GM18520 (cell line): ENCODE measurements around the gene RPL13A.
"Not testable (repeated sequence)": the region's sequence is repeated elsewhere in the genome, so short reads cannot be mapped to it uniquely, and the experiment has no call there.

Experiments
- ATAC-seq: cut with Tn5 transposase; IDR thresholded peaks from one replicate; pipeline ENCODE4 v1.9.1; 2021; ENCODE audit not compliant: unreplicated experiment

RPL13A gene

DNA sequence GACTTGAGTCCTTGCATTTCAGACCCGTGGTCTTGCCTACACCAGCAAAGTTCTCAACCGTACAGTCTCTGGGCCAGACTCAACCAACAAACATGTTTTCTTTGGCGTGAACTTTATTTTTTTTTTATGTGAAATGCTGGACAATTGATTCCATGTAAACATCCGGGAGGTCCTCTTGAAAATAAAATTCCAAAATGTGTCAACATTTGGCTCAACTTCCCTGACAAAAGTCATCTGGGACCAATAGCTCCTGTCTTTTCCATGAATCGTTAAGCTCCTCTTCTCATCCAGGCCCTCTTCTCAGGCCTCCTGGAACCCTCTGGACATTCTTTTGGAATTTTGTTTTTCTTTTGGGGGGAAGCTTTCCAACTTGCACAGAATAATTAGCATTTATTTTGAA lies 31.6 kb upstream of the RPL13A start:
- ATAC-seq: no peak

DNA sequence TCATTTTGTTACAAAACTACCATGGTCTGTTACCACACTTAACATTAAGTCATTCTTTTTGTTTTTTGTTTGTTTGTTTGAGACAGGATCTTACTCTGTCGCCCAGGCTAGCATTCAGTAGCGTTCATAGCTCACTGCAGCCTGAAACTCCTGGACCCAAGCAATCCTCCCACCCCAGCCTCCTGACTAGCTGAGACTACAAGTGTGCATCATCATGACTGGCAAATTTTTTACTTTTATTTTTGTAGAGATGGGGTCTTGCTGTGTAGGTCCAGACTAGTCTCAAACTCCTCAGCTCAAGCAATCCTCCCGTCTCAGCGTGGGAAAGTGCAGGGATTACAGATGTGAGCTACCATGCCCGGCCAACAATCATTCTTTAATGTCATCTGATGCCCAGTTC lies 31.1 kb upstream of the RPL13A start:
- no peak for ATAC-seq

DNA sequence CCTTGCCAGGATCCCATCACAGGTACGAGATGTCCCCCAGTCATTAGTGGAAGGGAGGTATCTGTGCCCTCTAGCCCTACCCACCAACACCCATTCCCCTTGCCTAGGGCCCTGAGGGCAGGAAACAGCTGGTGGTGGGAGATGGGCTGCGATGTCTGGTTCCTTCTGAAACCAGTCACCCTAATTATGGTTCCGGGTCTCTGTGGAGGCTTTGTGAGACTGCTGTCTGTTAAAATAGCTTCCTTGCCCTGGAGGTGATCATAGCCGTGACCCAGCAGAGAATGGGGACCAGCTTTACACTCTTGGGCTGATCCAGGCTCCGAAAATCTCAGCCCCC lies 28.9 kb upstream of the RPL13A start:
- ATAC-seq: no peak

DNA sequence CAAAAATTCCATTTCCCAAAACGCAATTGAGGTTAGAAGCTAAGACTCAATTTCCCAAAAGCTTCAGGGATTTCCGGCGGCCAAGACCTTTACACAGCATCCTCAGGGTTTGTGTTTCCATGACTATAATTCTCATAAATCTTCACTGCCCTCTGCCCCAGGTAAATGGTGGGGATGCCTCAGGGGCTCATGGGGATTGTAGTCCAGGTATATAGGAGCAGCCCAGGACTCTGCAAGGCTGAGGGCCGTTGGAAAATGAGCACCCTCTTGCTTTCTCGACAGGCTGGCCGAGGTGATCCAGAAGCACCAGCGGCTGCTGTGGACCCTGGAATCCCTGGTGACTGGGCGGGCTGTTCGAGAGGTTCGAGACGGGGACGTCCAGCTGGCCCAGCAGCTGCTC lies 28.0 kb upstream of the RPL13A start:
- no peak for ATAC-seq

DNA sequence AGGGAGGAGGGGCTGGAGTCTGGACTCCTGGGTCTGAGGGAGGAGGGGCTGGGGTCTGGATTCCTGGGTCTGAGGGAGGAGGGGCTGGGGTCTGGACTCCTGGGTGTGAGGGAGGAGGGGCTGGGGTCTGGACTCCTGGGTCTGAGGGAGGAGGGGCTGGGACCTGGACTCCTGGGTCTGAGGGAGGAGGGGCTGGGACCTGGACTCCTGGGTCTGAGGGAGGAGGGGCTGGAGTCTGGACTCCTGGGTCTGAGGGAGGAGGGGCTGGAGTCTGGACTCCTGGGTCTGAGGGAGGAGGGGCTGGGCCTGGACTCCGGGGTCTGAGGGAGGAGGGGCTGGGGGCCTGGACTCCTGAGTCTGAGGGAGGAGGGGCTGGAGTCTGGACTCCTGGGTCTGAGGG lies 26.3 kb upstream of the RPL13A start:
- not testable (repeated sequence) for ATAC-seq

DNA sequence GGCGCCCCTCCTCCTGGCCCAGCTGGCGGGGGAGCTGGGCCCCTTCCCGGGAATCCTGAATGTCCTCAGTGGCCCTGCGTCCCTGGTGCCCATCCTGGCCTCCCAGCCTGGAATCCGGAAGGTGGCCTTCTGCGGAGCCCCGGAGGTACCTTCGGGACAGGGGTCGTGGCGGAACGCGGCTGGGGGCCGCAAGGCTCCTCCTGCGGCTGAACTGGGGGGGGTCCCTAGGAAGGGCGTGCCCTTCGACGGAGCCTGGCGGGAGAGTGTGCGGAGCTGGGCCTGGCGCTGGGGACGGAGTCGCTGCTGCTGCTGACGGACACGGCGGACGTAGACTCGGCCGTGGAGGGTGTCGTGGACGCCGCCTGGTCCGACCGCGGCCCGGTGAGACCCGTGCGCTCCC lies 25.8 kb upstream of the RPL13A start:
- no peak for ATAC-seq

DNA sequence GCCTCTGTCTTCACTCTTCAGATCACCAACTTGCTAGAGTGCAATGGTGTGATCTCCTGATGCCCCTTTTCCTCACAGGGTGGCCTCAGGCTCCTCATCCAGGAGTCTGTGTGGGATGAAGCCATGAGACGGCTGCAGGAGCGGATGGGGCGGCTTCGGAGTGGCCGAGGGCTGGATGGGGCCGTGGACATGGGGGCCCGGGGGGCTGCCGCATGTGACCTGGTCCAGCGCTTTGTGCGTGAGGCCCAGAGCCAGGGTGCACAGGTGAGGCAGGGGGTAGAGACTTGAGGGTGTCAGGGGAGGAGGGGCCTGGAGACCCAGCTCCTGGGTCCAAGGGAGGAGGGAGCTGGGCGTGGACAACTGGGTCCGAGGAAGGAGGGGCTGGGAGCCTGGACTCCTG lies 24.9 kb upstream of the RPL13A start:
- ATAC-seq: no peak

DNA sequence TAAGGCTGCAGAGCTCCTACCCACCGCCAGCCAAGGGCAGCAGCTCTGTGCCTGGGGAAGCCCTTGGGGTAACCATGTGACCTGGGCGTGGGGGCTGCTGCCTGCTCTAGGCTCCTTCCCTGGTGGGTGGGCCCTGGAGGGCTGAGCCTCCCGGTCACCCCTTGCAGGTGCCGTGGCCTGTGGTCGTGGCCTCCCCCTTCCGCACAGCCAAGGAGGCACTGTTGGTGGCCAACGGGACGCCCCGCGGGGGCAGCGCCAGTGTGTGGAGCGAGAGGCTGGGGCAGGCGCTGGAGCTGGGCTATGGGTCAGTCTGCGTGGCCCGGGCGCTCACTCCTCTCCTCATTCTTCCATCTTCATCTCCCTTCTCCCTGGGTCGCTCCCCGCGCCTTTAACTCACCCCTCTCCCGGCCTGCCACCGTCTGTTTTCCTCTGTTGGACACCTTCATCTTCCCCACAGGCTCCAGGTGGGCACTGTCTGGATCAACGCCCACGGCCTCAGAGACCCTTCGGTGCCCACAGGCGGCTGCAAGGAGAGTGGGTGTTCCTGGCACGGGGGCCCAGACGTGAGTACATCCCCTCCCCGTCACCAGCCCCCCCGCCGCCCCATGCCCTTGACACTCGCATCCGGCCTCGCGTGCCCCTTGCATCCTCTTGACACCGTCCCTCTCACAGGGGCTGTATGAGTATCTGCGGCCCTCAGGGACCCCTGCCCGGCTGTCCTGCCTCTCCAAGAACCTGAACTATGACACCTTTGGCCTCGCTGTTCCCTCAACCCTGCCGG lies 23.3 kb upstream of the RPL13A start:
- ATAC-seq: no peak

DNA sequence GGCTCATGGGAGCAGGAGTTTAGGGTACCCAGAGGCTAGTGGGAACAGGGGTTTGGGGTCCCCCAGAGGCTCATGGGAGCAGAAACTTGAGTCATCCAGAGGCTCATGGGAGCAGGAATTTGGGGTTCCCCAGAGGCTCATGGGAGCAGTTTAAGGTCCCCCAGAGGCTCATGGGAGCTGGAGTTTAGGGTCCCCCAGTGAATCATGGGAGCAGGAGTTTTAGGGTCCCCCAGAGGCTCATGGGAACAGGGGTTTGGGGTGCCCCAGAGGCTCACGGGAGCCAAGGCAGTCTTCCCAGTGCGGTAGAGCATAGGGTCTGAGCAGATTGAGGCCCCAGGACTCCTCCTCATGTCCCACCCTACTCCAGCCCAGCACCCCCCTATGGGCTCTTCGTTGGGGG lies 22.0 kb upstream of the RPL13A start:
- ATAC-seq: no peak

DNA sequence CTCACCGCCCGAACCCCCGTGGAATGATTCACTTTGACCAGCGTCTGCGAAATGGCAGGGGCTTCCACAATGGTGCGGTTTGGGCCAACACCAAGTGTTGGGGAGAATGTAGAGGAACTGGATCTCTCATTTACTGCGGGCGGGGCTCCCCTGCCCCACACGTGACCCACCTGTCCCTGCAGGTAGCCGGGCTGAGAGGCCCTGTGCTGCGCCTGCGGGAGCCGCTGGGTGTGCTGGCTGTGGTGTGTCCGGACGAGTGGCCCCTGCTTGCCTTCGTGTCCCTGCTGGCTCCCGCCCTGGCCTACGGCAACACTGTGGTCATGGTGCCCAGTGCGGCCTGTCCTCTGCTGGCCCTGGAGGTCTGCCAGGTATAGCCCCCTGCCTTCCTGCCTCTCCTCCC lies 19.2 kb upstream of the RPL13A start:
- ATAC-seq: no peak

DNA sequence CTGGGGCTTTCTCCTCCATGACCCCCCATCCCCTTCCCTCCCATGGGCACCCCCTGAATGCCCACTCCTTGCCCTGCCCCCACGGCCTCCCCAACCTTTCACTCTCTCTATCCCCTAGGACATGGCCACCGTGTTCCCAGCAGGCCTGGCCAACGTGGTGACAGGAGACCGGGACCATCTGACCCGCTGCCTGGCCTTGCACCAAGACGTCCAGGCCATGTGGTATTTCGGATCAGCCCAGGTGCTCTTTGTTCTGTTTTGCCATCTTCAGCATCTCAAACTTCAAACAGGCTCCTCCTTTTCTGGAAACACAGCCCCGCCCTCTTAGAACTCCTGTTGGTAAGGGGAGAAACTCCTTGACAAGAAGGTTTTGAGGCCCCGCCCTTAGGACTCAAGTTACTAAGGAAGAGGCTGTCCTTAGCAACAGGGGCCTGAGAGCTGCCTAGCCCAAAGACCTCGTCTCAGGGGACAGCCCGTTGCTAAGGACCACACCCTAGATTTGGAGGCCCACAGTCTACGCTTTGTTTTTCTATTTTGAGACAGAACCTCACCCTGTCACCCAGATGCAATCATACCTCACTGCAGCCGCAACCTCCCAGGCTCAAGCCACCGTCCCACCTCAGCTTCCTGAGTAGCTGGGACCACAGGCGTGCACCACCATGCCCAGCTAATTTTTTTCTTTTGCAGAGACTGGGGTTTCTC lies 18.5 kb upstream of the RPL13A start:
- peak; percentile 46 for ATAC-seq

DNA sequence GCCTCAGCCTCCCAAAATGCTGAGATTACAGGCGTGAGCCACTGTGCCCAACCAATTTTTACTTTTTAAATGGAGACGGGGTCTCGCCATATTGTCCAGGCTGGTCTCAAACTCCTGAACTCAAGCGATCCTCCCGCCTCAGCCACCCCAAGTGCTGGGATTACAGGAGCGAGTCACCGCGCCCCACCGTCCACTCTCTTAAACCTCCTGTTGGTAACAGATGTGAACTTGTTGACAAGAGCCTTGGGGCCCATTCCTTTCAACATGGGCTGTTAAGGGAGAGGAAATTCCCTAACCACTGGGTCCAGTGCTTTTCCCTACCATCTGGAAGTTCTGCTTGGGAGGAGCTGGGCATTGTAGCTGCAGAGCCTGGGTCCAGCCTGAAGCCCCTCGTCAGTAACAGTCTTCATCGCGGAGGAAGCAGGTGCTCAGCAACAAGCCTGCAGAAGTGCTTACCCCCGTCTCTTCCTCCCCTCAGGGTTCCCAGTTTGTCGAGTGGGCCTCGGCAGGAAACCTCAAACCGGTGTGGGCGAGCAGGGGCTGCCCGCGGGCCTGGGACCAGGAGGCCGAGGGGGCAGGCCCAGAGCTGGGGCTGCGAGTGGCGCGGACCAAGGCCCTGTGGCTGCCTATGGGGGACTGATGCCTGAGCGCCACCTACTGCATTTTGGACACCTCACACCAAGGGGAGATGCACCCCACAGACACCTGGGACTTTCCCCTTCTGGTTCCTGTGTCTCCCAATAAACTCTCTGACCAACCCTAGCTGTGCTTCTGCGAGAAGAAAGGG lies 17.4 kb upstream of the RPL13A start:
- ATAC-seq: peak; percentile 42

DNA sequence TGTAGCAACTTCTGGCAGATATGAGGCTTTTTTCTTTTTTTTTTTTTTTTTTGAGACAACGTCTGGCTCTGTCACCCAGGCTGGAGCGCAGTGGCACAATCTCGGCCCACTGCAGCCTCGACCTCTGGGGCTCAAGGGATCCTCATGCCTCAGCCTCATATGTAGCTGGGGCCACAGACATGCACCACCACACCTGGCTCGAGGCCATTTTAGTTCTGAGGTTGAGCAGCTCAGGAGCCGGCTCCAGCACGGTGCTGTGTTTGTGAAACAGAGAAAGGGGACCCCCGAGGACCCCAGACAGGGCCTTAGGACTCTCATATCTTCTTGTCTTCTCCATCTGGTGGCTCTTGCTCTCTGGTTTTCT lies 16.8 kb upstream of the RPL13A start:
- no peak for ATAC-seq

DNA sequence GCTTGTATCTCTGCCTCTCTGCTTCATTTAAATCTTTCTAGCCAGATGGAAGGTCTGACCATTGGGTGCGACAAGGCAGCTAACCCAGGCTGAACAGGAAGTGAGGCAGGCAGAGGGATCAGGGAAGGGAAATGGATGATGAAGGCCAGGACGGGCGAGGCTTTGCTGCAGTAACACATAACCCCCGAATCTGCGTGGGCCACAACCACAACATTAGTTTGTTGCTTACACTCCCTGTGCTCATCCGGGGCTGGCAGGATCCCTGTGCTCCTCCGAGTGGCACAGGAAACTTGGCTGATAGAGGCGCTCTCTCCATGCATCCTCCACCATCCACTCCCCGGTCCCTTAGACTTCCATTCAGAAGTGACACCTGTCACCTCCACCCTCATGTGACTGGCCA lies 14.5 kb upstream of the RPL13A start:
- ATAC-seq: no peak

DNA sequence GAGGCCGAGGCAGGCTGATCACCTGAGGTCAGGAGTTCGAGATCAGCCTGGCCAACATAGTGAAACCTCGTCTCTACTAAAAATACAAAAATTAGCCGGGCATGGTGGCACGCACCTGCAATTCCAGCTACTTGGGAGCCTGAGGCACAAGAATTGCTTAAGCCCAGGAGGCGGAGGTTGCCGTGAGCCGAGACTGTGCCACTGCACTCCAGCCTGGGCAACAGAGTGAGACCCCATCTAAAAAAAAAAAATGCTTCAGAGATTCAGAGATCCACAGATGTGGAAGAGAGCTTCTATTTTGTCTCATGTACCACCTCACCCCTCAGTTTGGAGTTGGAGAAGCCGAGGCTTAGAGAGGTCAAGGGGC lies 13.9 kb upstream of the RPL13A start:
- not testable (repeated sequence) for ATAC-seq

DNA sequence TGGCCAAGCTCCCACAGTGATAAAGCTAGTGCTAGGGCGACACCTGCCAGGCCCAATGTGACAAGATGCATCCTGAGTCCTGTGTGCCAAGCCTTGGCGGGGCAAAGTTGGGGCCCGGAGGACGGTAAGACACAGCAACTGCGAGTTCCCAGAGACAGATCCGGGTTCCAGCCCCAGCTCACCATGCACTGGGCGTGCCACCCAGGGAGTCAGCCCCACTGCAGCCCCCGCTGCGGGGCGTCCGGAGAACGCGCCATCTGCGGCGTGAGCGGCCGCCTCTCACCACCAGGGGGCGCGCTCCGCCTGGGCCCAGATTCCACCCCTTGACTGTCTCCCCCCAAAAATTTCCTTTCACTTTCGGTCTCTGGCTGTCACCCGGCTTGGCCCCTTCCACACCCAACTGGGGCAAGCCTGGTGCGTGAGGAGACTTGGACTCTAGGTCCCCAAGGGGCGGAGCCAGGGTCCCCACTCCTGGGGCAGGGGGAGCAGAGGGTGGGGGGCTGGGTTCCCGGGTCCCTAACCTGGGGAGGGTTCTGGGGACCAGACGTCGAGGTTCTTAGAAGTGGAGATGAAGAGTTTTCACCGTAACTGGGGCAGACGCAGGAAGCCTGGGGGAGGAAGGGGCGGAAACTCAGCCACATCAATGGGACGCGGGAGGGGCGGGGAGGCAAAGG lies 13.4 kb upstream of the RPL13A start, which contains the start of gene FLT3LG:
TSS of gene FLT3LG (plus strand) at position 348 of the 674 bp plus-strand sequence. CDS start 425 bp downstream, outside the sequence.
- peak; percentile 54 for ATAC-seq

DNA sequence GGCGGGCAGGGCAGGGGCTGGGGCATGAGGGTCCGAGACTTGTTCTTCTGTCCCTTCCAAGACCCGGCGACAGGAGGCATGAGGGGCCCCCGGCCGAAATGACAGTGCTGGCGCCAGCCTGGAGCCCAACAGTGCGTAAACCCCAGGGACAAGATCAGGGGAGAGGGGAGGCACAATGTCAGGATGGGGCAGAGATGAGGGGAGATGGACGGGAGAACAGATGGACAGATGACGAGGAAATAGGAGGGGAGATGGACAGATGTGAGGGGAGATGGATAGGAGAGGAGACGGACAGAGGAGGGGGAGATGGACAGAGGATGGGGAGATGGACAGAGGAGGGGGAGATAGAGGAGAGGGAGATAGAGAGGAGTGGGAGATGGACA lies 12.9 kb upstream of the RPL13A start:
- ATAC-seq: no peak

DNA sequence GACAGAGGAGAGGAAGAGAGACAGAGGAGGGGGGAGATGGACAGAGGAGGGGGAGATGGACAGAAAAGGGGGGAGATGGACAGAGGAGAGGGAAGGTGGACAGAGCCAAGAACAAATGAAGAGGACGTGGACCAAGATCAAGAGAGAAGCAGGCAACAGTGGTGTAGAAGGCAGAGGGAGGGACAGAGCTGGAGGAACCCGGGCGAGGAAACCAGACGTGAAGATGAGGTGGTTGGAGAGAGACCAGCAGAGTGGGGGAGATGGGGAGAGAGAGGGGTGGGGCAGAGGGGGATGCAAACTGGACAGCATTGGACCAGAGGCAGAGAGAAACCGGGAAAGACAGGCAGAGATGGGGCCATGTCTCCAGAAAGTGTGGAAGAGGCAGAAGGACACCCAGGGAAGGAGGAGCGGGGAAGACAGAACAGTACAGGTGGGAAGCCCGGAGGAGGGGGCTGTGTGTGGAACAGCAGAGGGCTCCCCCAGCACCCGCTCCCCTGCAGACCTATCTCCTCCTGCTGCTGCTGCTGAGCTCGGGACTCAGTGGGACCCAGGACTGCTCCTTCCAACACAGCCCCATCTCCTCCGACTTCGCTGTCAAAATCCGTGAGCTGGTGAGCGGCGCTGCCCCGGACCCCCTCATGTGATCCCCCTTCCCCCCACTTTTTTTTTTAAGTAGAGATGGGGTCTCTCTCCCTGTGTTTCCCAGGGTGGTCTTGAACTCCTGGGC lies 12.1 kb upstream of the RPL13A start:
- ATAC-seq: no peak

DNA sequence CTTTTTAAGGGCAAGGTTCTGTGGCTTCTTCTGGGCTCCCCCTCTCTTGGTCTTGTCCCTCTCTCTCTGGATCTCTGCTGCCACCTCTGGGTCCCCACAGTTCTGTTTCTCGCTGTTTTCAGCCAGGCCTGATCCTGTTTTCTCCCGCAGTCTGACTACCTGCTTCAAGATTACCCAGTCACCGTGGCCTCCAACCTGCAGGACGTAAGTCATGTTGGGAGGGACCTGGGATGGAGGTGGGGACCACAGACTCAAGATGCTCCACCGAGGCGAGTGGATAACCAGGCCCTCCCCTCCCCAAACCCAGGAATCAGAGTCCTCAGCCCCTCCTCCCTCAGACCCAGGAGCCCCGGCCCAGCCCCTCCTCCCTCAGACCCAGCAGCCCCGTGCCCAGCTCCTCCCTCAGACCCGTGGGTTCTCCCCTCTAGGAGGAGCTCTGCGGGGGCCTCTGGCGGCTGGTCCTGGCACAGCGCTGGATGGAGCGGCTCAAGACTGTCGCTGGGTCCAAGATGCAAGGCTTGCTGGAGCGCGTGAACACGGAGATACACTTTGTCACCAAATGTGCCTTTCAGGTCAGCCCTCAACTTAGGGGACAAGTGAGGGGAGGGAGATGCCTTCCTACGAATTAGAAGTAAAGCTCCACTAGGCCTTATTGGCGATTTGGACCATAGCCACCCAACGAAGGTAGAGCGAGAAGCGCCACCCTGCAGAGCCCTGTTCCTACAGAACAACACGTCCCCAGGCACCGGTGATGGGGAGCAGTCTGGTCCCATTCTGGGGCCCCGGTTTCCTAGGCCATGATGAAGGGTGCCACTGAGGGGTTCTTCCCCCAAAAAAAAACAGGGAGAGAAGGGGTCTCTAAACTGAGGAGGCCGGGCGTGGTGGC lies 11.2 kb upstream of the RPL13A start:
- no peak for ATAC-seq
